ENCODE measurements around the gene SPDYE6.
A peak's percentile ranks its signal among the peaks of the same experiment; 100 is the strongest.
"Not testable (repeated sequence)": the region's sequence is repeated elsewhere in the genome, so short reads cannot be mapped to it uniquely, and the experiment has no call there.

The SPDYE6 gene

GRCh38 chr7:102363549-102364393, 7.5 kb upstream of the SPDYE6 start:
- DNase-seq: peak; percentile 98

GRCh38 chr7:102346983-102347382, 9.3 kb downstream of the SPDYE6 start:
- DNase-seq: not testable (repeated sequence)

GRCh38 chr7:102340599-102341368, 15.5 kb downstream of the SPDYE6 start:
- DNase-seq: not testable (repeated sequence)

GRCh38 chr7:102337420-102337819, 18.8 kb downstream of the SPDYE6 start:
- DNase-seq: not testable (repeated sequence)

- not testable (repeated sequence) for DNase-seq
Measured at GRCh38 chr7:102337002-102337401, 19.2 kb downstream of the SPDYE6 start.

- not testable (repeated sequence) for DNase-seq
Measured at GRCh38 chr7:102335574-102335973, 20.7 kb downstream of the SPDYE6 start.

- DNase-seq: not testable (repeated sequence)
Measured at GRCh38 chr7:102330666-102331460, 25.4 kb downstream of the SPDYE6 start.

- DNase-seq: not testable (repeated sequence)
Measured at GRCh38 chr7:102329366-102329765, 26.9 kb downstream of the SPDYE6 start.

GRCh38 chr7:102328863-102329262, 27.4 kb downstream of the SPDYE6 start:
- not testable (repeated sequence) for DNase-seq

- DNase-seq: not testable (repeated sequence)
Measured at GRCh38 chr7:102327183-102327582, 29.1 kb downstream of the SPDYE6 start.

- DNase-seq: no peak
Measured at GRCh38 chr7:102326157-102326889, 29.9 kb downstream of the SPDYE6 start.

- DNase-seq: not testable (repeated sequence)
Measured at GRCh38 chr7:102325106-102325505, 31.1 kb downstream of the SPDYE6 start.

GRCh38 chr7:102323914-102324195, 32.4 kb downstream of the SPDYE6 start:
- DNase-seq: no peak

- no peak for DNase-seq
Measured at GRCh38 chr7:102322202-102322715, 34.0 kb downstream of the SPDYE6 start.

- DNase-seq: no peak
Measured at GRCh38 chr7:102321351-102322201, 34.7 kb downstream of the SPDYE6 start.

GRCh38 chr7:102320601-102321350, 35.5 kb downstream of the SPDYE6 start:
- DNase-seq: no peak

GRCh38 chr7:102320181-102320580, 36.1 kb downstream of the SPDYE6 start:
- DNase-seq: no peak

GRCh38 chr7:102319671-102320070, 36.6 kb downstream of the SPDYE6 start:
- DNase-seq: no peak

- no peak for DNase-seq
Measured at GRCh38 chr7:102318482-102318971, 37.7 kb downstream of the SPDYE6 start.
